GM19397 (cell line): ENCODE measurements around the gene C10orf71.
A peak's percentile ranks its signal among the peaks of the same experiment; 100 is the strongest.

Source experiments
- ATAC-seq: cut with Tn5 transposase; IDR thresholded peaks from one replicate; pipeline ENCODE4 v1.9.1; 2021; ENCODE audit warnings: mild to moderate bottlenecking, moderate library complexity; ENCODE audit not compliant: unreplicated experiment

C10orf71 gene

GRCh38 chr10:49359349-49360270 lies 60.6 kb downstream of the C10orf71 start:
- ATAC-seq: no peak

GRCh38 chr10:49360271-49361177 lies 61.6 kb downstream of the C10orf71 start:
- ATAC-seq: no peak

DNA sequence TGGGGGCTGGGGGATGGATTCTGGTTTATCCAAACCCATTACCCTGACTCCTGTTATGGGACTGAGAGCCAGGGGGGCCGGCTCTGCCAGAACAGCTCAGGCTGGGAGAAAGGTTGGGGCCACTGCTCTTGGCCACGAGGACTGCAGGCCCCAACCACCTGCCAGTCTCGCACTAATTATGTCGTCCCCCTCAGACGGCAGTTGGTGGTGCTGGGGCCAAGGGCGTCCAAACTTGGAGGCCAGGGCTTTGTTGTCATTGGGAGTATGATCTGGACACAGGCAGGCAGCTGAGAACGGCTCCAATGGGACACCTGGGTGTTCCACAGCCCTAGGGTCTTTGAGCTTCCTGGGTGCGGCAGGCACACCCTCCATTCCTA lies 62.2 kb downstream of the C10orf71 start:
- no peak for ATAC-seq

DNA sequence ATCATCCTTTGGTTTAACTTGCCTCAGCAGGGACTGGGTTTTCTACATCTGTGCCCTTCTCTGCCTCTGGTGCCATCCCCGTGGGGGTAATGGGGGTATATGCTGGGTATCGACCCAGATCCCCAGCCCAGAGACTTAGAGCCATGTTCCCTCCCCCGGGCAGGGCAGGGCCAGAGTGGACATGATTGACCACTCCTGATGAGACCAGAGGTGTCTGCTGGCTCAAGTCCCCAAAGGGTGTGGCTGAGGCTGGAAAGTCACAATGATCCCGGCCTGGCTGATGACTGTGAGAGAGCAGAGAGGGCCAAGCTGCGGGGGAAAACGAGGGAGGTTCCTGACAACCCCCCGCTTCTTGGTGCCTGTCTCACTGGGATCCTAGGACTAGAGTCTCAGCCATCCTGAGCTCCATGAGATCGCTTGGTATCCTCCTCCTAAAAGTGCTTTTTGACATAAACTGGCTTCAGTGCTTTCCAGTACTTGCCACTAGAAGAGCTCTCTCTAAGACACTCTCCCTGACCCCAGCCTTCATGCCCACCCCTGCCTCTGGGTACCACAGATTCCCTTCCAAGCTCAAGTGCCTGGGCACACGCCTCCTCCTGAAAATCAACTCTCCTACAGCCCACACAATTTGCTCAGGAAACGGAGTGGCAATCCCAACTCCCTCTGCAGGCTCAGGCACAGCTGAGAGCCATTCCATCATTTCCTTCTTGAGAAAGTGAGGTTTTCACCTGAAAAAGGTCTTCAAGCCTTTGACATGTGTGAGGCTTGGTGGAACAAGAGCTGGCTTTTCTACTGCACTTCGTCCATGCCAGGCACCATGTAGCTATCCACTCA lies 63.0 kb downstream of the C10orf71 start:
- ATAC-seq: no peak

GRCh38 chr10:49362596-49363260 lies 63.8 kb downstream of the C10orf71 start:
- ATAC-seq: peak; percentile 77

DNA sequence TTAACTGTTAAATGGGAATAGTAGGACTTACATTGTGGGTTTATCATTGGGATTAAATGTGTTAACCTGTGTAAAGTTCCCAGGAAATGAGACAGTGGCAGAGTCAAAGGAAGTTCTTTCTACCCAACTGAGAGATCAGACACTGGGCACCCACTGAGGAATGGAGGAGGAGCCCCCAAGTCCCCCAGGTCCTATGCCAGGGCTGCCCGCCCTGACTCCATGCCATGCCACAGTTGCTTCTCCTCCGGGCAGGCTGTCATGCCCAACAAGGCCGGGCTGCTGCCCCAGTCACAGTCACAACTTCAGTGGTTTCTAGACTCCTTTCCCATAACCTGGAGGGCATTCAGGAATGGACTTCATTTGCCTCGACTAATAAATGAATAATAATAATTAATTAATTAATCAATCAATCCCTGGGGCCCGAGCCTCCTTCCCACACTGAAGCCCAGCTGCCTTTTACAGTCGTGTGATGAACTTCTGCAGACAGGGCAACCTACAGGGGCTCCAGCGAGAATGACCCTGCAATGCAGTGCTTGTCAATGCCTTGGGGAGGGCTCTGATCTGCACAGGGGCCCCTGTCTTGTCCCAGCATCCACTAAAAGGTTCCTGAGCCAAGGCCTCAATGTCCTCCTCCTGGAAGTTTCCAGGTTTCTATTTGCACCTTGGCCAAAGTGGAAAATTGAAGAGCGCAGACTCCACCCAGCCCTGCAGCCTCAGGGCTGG lies 64.5 kb downstream of the C10orf71 start:
- ATAC-seq: no peak

- ATAC-seq: no peak
Observed at GRCh38 chr10:49364051-49364450, 65.1 kb downstream of the C10orf71 start.

- ATAC-seq: no peak
Observed at GRCh38 chr10:49364747-49365146, 65.8 kb downstream of the C10orf71 start.

DNA sequence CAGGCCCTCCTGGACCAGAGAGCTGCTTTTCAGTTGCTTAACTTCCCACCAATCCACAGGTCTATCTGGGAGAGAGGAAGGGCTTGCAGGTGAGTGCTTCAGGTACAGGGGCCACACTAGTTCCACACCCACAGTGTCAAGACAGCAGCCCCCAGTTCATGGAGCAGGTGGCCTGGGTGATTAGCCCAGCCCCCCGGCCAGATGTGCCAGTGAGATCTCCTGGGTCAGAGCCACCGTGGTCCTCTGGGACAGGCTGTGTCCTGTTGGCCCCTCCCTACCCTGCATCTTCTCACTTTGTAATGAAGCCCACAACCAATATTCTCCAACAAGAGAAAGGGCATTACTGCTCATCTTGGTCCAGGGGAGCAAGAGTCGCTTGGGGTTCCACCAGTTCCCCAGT lies 66.3 kb downstream of the C10orf71 start:
- ATAC-seq: no peak

GRCh38 chr10:49365675-49366415 lies 66.9 kb downstream of the C10orf71 start:
- no peak for ATAC-seq

- no peak for ATAC-seq
Observed at GRCh38 chr10:49366460-49366859, 67.5 kb downstream of the C10orf71 start.

DNA sequence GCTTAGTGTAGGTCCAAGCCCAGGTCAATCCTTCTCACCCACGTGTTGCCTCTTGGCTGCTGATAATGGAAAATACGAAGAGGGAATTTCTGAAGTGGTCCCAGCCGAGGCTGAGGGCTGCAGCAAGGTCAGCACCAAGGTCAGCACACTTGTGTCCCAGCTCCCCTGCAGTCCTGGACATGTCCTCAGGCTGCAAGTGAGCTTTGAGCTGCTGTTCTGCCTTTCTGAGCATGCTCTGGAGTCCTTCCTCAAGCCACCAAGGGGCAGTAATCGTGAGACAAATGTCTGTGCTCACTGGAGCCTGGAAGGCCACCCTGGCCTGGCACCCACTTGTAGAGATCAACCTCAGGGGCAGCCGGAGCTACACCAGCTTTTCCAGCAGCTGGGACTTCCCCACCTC lies 68.6 kb downstream of the C10orf71 start:
- ATAC-seq: no peak

- ATAC-seq: no peak
Observed at GRCh38 chr10:49368256-49368655, 69.3 kb downstream of the C10orf71 start.

- no peak for ATAC-seq
Observed at GRCh38 chr10:49369216-49370162, 70.5 kb downstream of the C10orf71 start.

DNA sequence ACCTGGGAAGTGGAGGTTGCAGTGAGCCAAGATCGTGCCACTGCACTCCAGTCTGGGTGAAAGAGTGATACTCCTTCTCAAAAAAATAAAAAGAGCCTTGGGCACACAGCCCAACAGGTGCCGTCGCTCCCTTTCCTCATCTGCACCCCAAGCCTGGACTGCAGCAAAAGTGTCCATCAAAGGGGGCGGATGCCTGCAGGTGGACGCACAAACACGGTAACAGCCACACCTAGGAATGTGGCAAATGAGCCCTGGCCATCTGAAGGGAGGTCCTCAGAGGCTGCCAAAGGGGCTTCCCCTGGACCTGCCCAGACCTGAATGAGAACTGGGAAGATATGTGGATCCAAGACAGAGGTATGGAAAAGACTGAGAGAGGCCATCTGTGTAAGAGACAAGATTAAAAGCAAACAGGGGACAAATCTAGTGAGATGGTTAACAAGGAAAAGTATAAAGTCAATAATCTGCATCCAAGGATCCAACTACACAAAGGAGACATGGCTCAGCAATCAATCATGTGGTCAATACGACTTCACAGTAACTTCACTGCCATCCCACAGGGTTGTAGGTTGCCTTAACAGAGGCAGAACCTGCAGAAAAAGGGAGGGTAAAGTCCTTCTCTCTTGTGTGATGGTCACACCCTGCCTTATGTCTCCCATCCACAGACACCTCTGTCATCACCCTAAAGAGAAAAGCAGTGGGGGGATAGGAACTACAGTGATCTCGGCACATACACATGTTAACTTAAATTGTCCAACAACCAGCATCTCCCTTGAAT lies 71.5 kb downstream of the C10orf71 start:
- no peak for ATAC-seq

GRCh38 chr10:49371967-49372366 lies 73.0 kb downstream of the C10orf71 start:
- no peak for ATAC-seq

DNA sequence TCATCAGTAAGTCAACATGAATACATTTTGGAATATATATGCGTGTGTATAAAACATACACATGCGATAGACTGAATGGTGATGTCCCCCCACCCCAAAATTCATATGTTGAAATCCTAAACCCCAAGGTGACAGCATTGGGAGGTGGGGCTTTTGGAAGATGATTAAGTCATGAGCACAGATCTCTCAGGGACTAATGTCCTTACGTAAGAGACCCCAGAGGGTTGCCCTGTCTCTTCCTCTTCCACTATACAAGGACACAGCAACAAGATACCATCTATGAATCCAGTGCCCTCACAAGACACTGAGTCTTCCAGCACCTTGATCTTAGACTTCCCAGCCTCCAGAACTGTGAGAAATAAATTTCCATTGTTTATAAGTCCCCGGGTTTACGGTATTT lies 74.4 kb downstream of the C10orf71 start:
- ATAC-seq: no peak
